H1 (cell line): ENCODE results near the gene DCBLD2. TPM values are rescaled to one million over a fixed set of nuclear protein-coding genes. Genes with fewer than 3 reads are reported as not detected.

Experiments used
- polyA plus RNA-seq, 7 experiments: library from polyadenylated mRNA; depleted of rRNA in 3 of 7; stranded (reverse) in 5 of 7; unstranded in 2 of 7; fragments of >200 nt in 5 of 7; fragments of 200-250 nt in 2 of 7; gene quantifications; 1 replicate in 5 of 7; 2 replicates in 1 of 7; 4 replicates in 1 of 7; pipeline versions ENCODE4 v1.2.1 to v1.2.3, GENCODE V29; 2011 to 2013; ENCODE audit warnings: missing spikeins in 2 of 7, mixed read lengths in 2 of 7
- total RNA-seq: library from RNA; stranded (reverse); fragmentation: NEBNext Ultra II Directional; extraction: Animal tissue kit (Norgen Biotek cat#: 25700); gene quantifications from 2 replicates; pipeline ENCODE4 v1.2.1, GENCODE V29; 2021
- TF ChIP-seq, protein P1 (sequence below): IDR thresholded peaks from 2 replicates; pipeline ENCODE4 v1.6.1; 2012; ENCODE audit warnings: inconsistent platforms

Gene DCBLD2
- total and polyA plus RNA-seq, 2 of the 8 experiments (the other 6 are each of a cell fraction or from before 2014, with no cell fraction given), result 19.6 to 63.8 TPM

DNA sequence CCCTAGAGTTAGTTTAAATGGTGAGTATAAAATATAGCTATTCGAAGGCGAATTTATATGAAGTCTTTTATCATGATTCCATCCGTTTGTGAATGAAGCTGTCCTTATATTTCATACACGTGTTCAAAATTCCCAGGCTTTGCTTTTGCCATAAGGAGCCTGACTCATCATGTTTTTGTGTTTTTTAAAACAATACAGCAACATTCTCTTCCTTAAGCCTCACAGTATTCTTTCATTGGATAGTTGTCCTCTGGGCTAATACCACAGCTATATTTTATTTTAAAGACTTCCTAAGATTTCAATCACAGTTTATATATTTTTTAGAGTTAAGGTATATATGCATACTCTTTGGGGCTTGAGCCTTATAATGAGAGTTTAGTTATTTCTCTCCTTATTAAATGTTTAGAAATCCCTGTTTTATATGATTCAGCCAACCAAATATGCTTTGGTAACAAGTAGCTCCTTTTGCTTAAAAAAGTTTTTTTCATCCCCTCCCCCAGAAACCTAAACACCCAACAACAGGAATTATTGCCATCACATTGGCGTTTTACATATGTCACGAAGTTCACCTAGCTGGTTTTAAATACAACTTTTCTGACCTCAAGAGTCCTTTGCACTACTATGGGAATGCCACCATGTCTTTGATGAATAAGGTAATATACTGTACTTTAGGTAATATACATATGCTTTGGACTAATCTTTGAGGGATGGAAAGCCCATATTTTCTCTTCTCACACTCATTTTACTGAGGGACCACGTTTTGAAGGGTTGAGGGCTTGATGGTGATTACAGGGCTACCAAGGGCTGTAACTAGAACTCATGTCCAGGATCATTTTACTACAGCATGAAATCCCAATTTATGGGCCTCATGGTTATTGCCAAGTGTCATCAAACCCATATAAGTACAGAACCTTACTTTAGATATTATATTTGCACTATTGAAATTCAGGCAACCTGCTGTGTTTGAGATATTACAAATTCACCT is 109.9 kb downstream of the DCBLD2 start (continued):
- TF ChIP-seq, protein P1, sequence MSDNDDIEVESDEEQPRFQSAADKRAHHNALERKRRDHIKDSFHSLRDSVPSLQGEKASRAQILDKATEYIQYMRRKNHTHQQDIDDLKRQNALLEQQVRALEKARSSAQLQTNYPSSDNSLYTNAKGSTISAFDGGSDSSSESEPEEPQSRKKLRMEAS, result no peak
